T-helper 2 cell treated with Interferon-gamma antibody and Interleukin-4, amounts not matched to agents 100 ng/mL and 5 ng/mL, for 36 hours (primary cell): ENCODE measurements around the gene DPM2. TPM values are rescaled to one million over a fixed set of nuclear protein-coding genes. Genes with fewer than 3 reads are reported as not detected.

Source experiments
- intact Hi-C: fragments of 100-400 bp; cut with micrococcal nuclease; formaldehyde crosslinking; loops from one replicate; pipeline ENCODE4 v1.15.1; 2023
- total RNA-seq: library from RNA; stranded (reverse); gene quantifications from 2 replicates; pipeline ENCODE4 v1.2.3, GENCODE V29; 2022

Gene DPM2
- total RNA-seq, 1 donor from 2014 or later: 68.6 TPM

DNA sequence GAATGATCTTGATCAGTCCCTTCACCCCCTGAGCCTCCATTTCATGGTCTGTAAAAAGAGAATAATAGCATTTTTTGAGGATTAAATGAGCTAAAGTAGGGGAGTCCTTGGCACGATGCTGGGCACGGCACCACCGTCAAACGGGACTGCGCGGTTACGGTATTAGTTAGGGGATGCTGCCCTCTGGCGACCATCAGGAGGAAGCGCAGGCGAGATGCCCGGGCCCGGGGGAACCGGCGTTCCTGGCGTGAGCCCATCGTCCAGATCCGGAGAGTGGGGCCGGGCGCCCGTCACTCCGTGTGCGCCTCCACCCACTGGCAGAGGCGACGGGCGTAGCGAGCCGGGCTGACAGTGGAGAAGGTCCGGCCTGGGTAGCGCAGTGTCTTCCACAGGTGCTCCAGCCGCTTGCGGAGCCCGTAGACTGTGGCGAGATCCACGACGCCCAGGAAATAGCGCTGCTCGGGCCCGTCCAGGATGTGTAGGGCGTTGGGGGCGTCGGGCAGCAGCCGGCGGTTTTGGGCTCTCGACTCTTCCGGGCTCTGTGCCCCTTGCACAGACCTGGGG, 16.0 kb downstream of the DPM2 start:
- intact Hi-C loops: loop anchor here (1.0 to 10.0 kb wide), 4 partner anchors 51 to 697 kb away; partner anchors contain the start of gene TOR2A

DNA sequence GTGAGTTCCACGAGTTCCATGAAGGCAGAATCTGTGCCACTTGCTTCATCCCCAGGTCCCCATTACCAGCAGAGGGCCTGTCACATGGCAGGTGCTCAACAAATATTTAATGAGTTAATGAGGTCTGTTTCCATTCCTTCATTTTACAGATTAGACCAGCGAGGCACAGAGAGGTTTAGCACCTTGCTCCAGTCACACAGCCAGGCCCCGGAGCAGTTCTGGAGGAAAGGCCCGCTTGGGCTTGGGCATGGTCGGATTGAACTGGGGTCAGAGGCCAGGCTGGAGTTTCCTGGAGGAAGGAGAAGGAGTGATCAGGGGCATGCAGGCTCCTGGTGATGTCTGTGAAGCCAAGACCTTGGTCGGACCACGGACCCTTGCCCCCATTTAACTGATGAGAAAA, 16.9 kb downstream of the DPM2 start:
- intact Hi-C loops: loop anchor here (1.0 to 10.0 kb wide), 4 partner anchors 50 to 696 kb away; partner anchors contain the start of gene TOR2A

GRCh38 chr9:127919253-127919815, 18.3 kb downstream of the DPM2 start:
- intact Hi-C loops: loop anchor here (2.0 to 5.0 kb wide), 2 partner anchors 147 to 415 kb away; no protein-coding TSS in a partner anchor

GRCh38 chr9:127918183-127919107, 19.2 kb downstream of the DPM2 start:
- intact Hi-C loops: loop anchor here (2.0 to 5.0 kb wide), 2 partner anchors 146 to 414 kb away; no protein-coding TSS in a partner anchor

GRCh38 chr9:127917603-127918002, 20.1 kb downstream of the DPM2 start:
- intact Hi-C loops: loop anchor here (1.0 to 5.0 kb wide), 5 partner anchors 14 to 413 kb away; partner anchors contain the start of gene ST6GALNAC6

GRCh38 chr9:127916720-127917581, 20.7 kb downstream of the DPM2 start, which contains the start of gene ST6GALNAC4:
Gene ST6GALNAC4, minus strand, starts transcription at chr9:127917041. Its CDS starts 622 bp downstream, at chr9:127916419.
- intact Hi-C loops: loop anchor here (1.0 to 5.0 kb wide), 4 partner anchors 14 to 145 kb away; partner anchors contain the start of gene ST6GALNAC6

DNA sequence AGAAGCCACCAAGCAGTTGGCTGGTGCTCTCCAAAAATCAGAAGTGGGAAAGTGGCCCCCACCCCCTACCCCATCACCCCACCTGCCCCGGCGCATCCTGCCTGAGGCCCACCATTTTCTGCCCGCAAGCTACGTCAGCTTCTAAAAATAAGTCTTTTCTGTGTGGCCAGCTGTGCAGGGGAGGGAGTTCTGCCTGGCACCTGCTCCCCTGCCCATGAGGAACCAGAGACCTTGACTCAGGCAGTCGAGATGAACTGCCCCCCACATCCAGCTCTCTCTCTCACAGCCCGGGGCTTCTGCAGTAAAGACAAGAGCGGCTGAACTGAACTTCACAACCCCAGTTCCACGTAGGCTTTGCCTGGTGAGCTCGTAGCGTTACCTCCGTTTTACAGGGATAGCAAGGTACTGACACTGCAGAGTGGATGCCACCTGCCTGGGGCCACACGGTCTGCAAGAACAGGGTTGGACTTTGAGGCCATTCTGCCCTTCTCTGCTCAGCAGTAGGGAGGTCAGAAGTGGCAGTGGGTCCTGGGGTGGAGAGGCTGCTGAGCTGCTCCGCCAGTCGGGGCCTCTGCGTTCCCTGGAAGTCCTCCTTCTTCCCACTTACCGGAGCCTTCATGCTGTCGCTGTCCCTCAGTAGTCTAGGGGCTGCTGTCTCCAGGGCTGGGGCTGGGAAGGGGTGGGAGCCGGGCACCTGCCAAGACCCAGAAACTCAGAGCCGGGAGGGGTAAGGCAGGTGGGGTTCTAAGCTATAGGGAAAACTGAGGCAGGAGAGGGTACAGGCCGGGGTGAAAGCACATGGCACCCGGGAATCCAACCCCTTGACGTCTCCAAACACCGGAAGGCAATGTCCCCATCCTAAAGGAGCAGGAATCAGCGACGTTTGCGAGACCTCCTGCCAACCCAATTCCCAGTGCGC, 21.6 kb downstream of the DPM2 start:
- intact Hi-C loops: loop anchor here (2.0 to 5.0 kb wide), 2 partner anchors 131 to 144 kb away; no protein-coding TSS in a partner anchor

DNA sequence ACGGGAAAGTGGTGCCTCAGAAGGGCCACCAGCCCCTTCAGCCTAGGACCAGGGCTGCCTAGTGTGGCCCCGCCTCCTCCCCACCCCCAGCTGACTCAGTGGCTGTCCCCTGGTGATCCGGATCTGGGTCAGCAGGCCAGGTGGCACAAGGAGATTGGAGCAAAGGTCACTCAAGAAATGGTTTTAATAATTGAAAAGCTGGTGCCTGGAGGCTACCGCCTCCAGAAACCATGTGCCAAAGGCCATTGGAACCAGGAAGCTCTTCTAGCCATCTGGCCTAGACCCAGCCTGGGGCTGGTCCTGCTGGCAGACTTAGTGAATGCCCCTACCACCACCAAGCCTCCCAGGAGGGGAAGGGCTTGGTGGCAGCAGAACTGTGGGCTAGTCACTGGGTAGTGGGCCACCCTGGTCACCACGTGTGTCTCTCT, 22.3 kb downstream of the DPM2 start:
- intact Hi-C loops: loop anchor here (5.0 kb wide), 1 partner anchor 143 kb away; no protein-coding TSS in a partner anchor

DNA sequence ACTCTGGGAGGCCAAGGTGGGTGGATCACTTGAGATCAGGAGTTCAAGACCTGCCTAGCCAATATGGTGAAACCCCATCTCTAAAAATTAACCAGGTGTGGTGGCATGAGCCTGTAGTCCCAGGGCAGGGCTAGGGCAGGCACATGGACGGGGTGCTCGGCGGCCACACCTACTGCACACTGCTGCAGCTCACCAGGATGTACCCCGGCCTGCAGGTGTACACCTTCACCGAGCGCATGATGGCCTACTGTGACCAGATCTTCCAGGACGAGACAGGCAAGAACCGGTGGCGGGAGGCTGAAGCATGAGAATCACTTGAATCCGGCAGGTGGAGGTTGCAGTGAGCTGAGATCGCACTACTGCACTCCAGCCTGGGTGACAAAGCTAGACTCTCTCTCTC, 24.0 kb downstream of the DPM2 start:
- intact Hi-C loops: no loop called here

GRCh38 chr9:127912882-127913281, 24.8 kb downstream of the DPM2 start:
- intact Hi-C loops: no loop called here

DNA sequence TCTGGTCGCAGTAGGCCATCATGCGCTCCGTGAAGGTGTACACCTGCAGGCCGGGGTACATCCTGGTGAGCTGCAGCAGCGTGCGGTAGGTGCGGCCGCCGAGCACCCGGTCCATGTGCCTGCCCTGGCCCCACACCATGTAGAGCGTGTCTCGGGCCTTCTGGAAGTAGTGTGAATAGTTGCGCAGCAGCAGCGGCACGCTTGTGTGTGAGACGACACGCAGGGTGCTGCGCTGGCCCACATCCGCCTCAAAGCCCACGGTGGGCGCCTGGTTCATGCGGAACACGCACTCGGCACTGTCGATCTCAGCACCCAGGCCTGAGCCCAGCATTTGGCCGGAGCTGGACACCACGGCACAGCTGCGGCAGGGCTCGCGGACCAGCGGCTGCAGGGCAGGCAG, 25.4 kb downstream of the DPM2 start:
- intact Hi-C loops: no loop called here

GRCh38 chr9:127910613-127911205, 26.9 kb downstream of the DPM2 start:
- intact Hi-C loops: no loop called here

GRCh38 chr9:127909839-127910273, 27.8 kb downstream of the DPM2 start:
- intact Hi-C loops: no loop called here

- intact Hi-C loops: no loop called here
These were observed 29.1 kb downstream of the DPM2 start for GRCh38 chr9:127908660-127908926.

DNA sequence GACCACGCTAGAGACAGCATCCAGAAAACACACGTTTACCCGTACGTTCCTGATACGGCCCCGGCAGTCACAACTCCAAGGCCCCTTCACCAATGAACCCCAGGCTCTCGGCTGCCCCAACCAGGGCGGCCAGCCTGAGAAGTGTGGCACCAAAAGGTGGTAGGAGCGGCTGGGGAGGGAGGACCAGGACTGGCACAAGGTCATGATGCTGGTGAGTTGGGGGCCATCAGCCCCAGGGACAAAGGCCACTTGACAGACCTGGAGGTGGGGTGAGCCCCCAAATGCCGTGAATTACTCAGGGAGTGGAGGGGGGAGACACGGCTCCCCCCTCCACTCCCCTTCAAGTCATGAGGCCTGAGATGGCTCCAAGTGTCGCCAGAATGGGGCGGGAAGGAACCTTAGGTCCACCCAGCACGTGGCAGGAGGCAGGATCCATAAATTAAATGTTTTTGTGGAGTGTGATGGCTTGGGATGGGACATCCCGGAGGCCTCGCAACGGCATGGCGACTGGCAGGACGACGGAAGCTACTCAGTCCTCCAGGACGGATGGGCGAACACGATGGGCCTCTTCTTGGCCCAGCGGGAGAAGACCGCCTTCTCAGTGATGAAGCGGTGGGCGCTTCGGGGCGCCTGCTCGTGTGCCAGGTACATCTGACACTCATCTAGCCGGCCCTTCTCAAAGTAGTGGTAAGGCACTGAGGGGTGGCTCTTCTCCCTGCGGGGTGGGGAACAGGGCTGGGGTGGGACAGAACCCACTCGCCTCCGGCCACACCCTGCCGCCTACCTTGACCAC, 29.6 kb downstream of the DPM2 start:
- intact Hi-C loops: no loop called here

GRCh38 chr9:127905788-127906191, 31.9 kb downstream of the DPM2 start:
- intact Hi-C loops: no loop called here

- intact Hi-C loops: no loop called here
These were observed 32.5 kb downstream of the DPM2 start for GRCh38 chr9:127905004-127905728.

- intact Hi-C loops: no loop called here
These were observed 33.1 kb downstream of the DPM2 start for GRCh38 chr9:127904561-127905003.
